Dendritic cell treated with granulocyte-macrophage colony-stimulating factor and Interleukin-4, amounts not matched to agents 40 ng/mL and 50 ng/mL, for 4 days (primary cell): ENCODE measurements around the gene RARB.

ENCODE experiments used
- H3K27ac Mint-ChIP-seq: one replicate; pipeline ENCODE4 v1.8.0; 2022; ENCODE audit warnings: mild to moderate bottlenecking, mixed read lengths
- H3K27me3 Mint-ChIP-seq: one replicate; pipeline ENCODE4 v1.8.0; 2022; ENCODE audit warnings: mild to moderate bottlenecking, mixed read lengths
- H3K36me3 Mint-ChIP-seq: one replicate; pipeline ENCODE4 v1.8.0; 2022; ENCODE audit warnings: low read depth, mixed read lengths
- H3K4me1 Mint-ChIP-seq: one replicate; pipeline ENCODE4 v1.8.0; 2022; ENCODE audit warnings: low read depth, mixed read lengths
- H3K4me3 Mint-ChIP-seq: one replicate; pipeline ENCODE4 v1.8.0; 2022; ENCODE audit warnings: mild to moderate bottlenecking, moderate library complexity, mixed read lengths
- H3K9me3 Mint-ChIP-seq: one replicate; pipeline ENCODE4 v1.8.0; 2022; ENCODE audit warnings: mixed read lengths
- intact Hi-C: fragments of 100-400 bp; cut with micrococcal nuclease; formaldehyde crosslinking; loops from one replicate; pipeline ENCODE4 v1.15.0; 2022

The RARB gene

DNA sequence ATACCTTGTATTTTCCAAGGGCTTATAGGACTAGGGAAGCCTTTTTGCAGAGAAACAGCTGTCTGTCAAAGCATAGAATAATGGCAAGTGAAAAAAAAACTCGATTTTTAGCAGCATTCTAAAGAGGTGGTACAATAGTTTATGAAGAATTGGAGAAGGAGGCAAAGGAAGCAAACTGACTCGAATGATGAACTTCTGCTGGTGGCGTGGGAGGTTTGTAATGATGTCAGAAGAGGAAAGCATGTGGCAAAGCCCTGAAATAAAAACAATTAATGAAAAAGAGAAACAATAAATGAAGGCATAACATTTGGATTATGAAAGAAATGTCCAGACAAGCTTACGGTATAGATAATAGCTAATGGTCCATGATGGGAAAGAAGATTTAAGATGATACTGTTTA, 77.5 kb downstream of the RARB start:
- Mint-ChIP-seq H3K27me3 (no peaks in the 10 kb centered on the region), H3K4me3 (no peak overlapping the region), H3K27ac (no peak overlapping the region), H3K9me3 (no peaks in the 10 kb centered on the region), H3K36me3 (no peaks in the 10 kb centered on the region), H3K4me1 (no peaks in the 10 kb centered on the region)
- intact Hi-C loops: no loop called here

GRCh38 chr3:25507811-25508210, 79.7 kb downstream of the RARB start:
- Mint-ChIP-seq H3K4me1 (no peaks in the 10 kb centered on the region), H3K27me3 (no peaks in the 10 kb centered on the region), H3K9me3 (no peaks in the 10 kb centered on the region), H3K4me3 (no peak overlapping the region), H3K27ac (no peak overlapping the region), H3K36me3 (no peaks in the 10 kb centered on the region)
- intact Hi-C loops: no loop called here

- no peak overlapping the region for H3K4me3 Mint-ChIP-seq
- intact Hi-C loops: no loop called here
- H3K27ac Mint-ChIP-seq: no peak overlapping the region
- no peaks in the 10 kb centered on the region for H3K36me3 Mint-ChIP-seq
- no peaks in the 10 kb centered on the region for H3K9me3 Mint-ChIP-seq
- no peaks in the 10 kb centered on the region for H3K27me3 Mint-ChIP-seq
- H3K4me1 Mint-ChIP-seq: no peaks in the 10 kb centered on the region
These were observed 80.4 kb downstream of the RARB start for GRCh38 chr3:25508433-25508832.

- Mint-ChIP-seq H3K36me3 (no peaks in the 10 kb centered on the region), H3K27me3 (no peaks in the 10 kb centered on the region), H3K9me3 (no peaks in the 10 kb centered on the region), H3K4me1 (no peaks in the 10 kb centered on the region), H3K27ac (no peak overlapping the region), H3K4me3 (no peak overlapping the region)
- intact Hi-C loops: no loop called here
These were observed 80.8 kb downstream of the RARB start for GRCh38 chr3:25508901-25509300.

DNA sequence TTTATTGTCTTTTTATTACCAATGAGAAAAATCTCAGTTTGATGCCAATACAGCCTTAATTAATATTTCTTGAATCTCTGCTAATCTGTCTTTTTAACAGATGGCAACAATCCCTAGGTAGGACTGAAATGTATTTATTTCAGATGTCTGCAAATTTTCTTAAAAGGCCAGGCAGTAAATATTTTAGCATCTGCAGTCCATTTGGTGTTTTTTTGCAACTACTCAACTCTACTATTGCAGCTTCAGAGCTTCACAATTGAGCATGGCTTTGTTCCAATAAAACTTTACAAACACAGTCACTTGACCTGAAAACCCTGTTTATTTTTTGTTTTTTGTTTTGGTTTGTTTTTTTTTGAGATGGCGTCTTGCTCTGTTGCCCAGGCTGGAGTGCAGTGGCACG, 82.7 kb downstream of the RARB start:
- no peak overlapping the region for H3K4me3 Mint-ChIP-seq
- intact Hi-C loops: no loop called here
- no peaks in the 10 kb centered on the region for H3K9me3 Mint-ChIP-seq
- H3K36me3 Mint-ChIP-seq: no peaks in the 10 kb centered on the region
- H3K4me1 Mint-ChIP-seq: no peaks in the 10 kb centered on the region
- no peaks in the 10 kb centered on the region for H3K27me3 Mint-ChIP-seq
- no peak overlapping the region for H3K27ac Mint-ChIP-seq

GRCh38 chr3:25511972-25512721, 84.1 kb downstream of the RARB start:
- Mint-ChIP-seq H3K36me3 (no peaks in the 10 kb centered on the region), H3K4me1 (no peaks in the 10 kb centered on the region), H3K9me3 (no peaks in the 10 kb centered on the region), H3K27me3 (no peaks in the 10 kb centered on the region), H3K4me3 (no peak overlapping the region), H3K27ac (no peak overlapping the region)
- intact Hi-C loops: no loop called here

DNA sequence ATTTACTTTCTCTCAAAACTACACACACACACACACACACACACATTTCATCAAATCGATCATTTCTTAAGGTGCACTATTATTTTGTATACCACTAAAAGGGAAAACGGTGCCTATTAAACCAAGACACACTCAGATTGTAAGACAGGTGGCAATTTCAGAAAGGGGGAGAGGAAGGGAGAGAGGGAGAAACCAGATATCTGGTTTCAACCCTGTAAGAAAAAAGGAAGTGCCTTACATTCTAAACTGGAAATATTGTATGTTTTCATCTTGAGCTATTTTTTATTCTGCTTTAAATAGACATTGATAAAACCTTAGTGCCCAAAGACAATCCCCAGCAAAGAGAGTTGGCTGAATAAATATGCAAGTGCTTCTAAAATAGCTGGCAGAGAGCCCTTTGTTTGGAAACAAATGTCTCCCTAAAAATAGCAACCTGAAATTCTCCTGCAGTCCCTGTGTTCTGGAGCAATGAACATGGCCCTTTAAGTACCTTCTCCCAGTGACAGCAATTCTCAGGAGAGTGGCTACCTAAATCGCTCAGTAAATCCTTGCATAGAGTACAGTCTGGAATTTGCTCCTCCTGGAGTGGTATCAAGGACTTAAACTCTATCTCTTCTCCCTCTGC, 85.7 kb downstream of the RARB start:
- H3K36me3 Mint-ChIP-seq: no peaks in the 10 kb centered on the region
- H3K27me3 Mint-ChIP-seq: no peaks in the 10 kb centered on the region
- H3K27ac Mint-ChIP-seq: no peak overlapping the region
- no peaks in the 10 kb centered on the region for H3K4me1 Mint-ChIP-seq
- intact Hi-C loops: no loop called here
- no peak overlapping the region for H3K4me3 Mint-ChIP-seq
- no peaks in the 10 kb centered on the region for H3K9me3 Mint-ChIP-seq

DNA sequence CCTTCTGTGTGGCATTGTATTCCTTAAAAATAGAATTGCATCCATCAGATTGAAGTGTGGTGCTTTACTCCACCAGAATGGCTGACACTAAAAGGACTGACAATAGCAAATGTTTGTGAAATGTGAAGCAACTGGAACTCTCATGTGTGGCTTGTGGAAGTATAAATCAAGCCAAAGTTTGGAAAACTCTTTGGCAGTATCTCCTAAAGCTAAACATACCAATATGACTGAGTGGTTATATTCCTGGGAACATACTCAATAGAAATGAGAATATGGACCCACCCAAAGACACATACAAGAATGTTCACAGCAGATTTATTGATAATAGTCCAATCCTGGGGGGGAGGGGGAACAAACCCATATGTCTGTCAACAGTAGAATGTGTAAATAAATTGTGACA, 87.1 kb downstream of the RARB start:
- intact Hi-C loops: no loop called here
- no peak overlapping the region for H3K4me3 Mint-ChIP-seq

GRCh38 chr3:25520926-25521559, 93.0 kb downstream of the RARB start:
- Mint-ChIP-seq H3K27me3 (peaks cover 2% of the 10 kb centered on the region), H3K9me3 (no peaks in the 10 kb centered on the region)
- intact Hi-C loops: no loop called here

More for the DNA sequence above, 87.1 kb downstream of the RARB start:
- Mint-ChIP-seq H3K4me1 (no peaks in the 10 kb centered on the region), H3K27ac (no peak overlapping the region), H3K9me3 (no peaks in the 10 kb centered on the region), H3K36me3 (no peaks in the 10 kb centered on the region), H3K27me3 (peaks cover 2% of the 10 kb centered on the region)

DNA sequence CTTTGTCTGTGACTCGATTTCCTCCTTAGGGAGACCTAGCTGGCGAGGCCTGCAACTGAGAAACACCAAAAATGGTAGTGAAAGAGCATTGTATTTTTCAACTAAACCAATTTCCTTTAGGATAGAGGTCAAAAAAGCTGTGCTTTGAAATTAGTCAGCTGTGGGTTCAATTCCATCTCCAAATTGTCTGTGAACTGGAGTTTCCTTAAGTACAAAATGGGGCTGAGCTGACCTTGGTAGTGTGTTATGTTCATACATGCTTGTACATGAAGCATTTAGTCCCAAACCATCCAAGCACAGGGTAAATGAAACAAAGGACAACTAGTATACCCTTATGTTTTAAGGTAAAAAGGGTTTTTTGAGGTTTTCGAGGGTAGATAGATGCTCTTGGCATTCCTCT, 99.3 kb downstream of the RARB start:
- no peaks in the 10 kb centered on the region for H3K36me3 Mint-ChIP-seq
- H3K9me3 Mint-ChIP-seq: no peaks in the 10 kb centered on the region
- no peaks in the 10 kb centered on the region for H3K27me3 Mint-ChIP-seq
- H3K4me1 Mint-ChIP-seq: no peaks in the 10 kb centered on the region
- H3K27ac Mint-ChIP-seq: no peak overlapping the region
- intact Hi-C loops: no loop called here
- no peak overlapping the region for H3K4me3 Mint-ChIP-seq

More at GRCh38 chr3:25520926-25521559, 93.0 kb downstream of the RARB start:
- Mint-ChIP-seq H3K4me3 (no peak overlapping the region), H3K27ac (no peak overlapping the region), H3K4me1 (no peaks in the 10 kb centered on the region), H3K36me3 (no peaks in the 10 kb centered on the region)

DNA sequence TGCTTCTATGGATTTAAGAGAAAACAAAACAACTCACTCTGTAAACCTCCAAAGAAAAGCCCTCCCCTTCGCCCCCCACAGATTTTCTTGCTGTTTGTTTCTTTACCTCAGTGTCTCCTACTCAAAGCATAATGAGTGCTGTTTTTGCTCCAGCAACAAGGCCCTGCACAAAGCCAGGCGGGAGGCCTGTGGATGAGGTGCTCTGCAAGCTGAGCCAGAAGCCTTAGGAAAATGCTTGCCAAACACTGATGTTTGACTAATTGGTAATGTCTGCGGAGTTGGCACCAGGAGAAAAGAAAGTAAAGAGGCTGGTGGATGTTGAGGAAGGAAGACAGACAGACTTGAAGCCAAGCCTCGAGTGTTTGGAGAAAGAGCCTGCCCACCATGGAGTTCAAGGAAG, 99.7 kb downstream of the RARB start:
- Mint-ChIP-seq H3K36me3 (no peaks in the 10 kb centered on the region), H3K4me1 (no peaks in the 10 kb centered on the region), H3K27ac (no peak overlapping the region), H3K27me3 (no peaks in the 10 kb centered on the region), H3K9me3 (no peaks in the 10 kb centered on the region), H3K4me3 (no peak overlapping the region)
- intact Hi-C loops: no loop called here

GRCh38 chr3:25531971-25532370, 103.9 kb downstream of the RARB start:
- no peak overlapping the region for H3K27ac Mint-ChIP-seq
- H3K4me1 Mint-ChIP-seq: no peaks in the 10 kb centered on the region
- no peaks in the 10 kb centered on the region for H3K9me3 Mint-ChIP-seq
- H3K27me3 Mint-ChIP-seq: no peaks in the 10 kb centered on the region
- no peak overlapping the region for H3K4me3 Mint-ChIP-seq
- H3K36me3 Mint-ChIP-seq: no peaks in the 10 kb centered on the region
- intact Hi-C loops: no loop called here

DNA sequence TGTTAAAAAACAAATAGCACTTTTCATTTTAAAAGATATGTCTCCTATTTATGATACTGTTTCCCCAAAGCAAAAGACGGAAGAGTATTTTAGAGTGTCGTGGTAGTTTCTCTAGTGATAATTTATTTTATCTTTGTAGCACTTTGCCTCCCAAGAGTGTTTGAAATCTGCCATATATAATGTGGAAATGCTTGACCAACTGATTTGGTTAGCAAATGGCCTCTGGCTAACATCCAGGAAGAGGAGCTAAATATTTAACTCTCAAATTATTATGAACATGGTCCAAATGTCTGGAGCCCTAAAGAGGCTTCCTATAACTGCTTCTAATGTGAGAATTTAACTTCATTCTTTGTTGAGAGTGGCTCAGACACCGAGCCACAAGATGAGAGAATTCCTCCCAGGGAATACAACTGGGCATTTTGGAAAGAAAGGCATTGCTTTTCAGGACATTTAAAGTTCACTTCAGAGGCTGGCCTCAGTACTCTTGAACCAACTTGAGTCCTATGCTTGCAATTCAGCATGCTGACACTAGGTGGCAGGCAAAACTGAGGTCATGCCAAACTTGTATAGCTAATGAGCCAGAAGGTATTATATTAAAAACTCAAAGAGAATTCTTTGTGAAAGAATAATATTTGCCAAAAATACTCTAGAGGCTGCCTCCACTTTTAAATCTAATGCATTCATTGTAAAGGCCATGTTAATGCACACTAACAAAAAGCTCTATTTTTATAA, 104.5 kb downstream of the RARB start:
- intact Hi-C loops: no loop called here
- Mint-ChIP-seq H3K9me3 (no peaks in the 10 kb centered on the region), H3K36me3 (no peaks in the 10 kb centered on the region), H3K4me1 (no peaks in the 10 kb centered on the region), H3K4me3 (no peak overlapping the region), H3K27ac (no peak overlapping the region), H3K27me3 (no peaks in the 10 kb centered on the region)

- no peak overlapping the region for H3K4me3 Mint-ChIP-seq
- intact Hi-C loops: no loop called here
These were observed 105.3 kb downstream of the RARB start for GRCh38 chr3:25533399-25533798.

More at GRCh38 chr3:25533399-25533798, 105.3 kb downstream of the RARB start:
- Mint-ChIP-seq H3K36me3 (no peaks in the 10 kb centered on the region), H3K9me3 (no peaks in the 10 kb centered on the region), H3K27me3 (no peaks in the 10 kb centered on the region), H3K27ac (no peak overlapping the region), H3K4me1 (no peaks in the 10 kb centered on the region)
